ENCODE results near the gene VIP.
"Not testable (repeated sequence)": the region's sequence is repeated elsewhere in the genome, so short reads cannot be mapped to it uniquely, and the experiment has no call there.

Gene VIP

DNA sequence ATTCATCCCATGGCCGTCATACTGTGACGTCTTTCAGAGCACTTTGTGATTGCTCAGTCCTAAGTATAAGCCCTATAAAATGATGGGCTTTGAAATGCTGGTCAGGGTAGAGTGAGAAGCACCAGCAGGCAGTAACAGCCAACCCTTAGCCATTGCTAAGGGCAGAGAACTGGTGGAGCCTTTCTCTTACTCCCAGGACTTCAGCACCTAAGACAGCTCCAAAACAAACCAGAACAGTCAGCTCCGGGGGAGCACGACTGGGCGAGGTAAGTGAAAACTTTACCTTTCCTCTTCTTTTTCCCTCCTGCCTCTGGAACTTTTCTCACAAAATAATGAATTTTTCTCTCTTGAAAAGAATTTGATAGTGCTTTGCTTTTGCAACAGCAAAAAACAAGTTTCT, at the start of gene VIP:
Gene VIP, plus strand, starts transcription at position 104 of the 400 bp plus-strand sequence. CDS start 1,381 bp downstream, outside the sequence.
- DNase-seq (ENCODE audit: low read depth): no peak

DNA sequence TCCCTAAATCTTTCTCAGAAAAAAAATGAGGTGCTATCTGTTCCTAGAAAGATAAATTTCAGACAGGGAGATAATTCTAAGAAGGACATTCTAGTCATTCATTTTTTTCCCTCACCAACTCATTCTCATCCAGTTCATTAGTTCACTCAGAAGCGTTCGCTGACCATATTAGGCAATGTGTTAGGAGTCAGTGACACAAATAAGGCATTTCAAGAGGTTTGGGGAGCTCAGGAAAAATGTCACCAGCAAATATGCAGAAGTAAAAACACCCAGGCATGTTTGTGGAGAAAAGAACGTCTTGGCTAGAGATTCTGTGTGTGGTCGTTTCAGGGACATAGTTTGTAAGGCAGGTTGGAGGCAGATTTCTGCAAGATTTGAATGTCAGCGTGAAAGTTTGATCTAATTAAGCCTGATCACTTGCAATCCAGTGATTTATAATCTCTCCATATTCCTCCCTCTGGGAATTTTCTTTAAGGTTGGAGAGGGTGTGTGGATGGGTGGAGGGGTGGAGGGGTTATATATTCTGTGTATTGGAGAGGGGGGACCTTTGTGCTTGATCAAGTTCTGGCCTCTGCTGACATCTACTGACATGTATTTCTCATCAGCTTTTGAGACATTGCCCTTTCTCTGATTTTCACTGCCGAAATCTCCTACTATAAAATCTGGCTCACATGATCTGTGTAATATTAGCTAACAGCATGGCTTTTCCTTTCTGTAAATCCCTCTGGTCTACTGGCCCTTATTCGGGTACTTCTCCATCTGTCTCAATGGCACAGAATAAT, 49.3 kb upstream of the VIP start:
- no peak for DNase-seq (ENCODE audit: low read depth)

DNA sequence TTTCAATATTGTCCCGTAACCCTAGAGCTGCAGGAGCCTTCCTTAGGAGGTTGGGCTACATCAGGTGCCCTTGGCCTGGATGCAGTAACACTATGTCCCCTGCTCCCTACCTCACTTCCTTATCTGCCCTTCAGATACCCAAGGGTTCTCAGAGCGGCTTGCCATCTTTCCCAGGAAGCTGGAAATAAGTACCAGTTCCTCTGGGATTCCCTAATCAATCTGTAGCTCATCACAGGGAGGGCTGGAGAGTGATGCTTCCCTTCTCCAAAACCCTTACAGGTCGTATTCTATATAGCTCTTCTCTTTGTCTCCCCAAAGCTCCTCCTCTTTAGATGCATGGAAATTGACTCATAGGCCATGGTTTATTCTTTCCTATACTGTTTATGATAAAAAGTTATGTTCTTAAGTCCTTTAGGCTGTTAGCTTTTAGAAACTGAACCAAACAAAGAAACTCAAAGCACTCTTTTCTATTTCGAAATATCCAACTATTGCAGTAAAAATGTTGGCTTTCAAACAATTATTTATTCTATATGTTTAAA, 48.7 kb upstream of the VIP start:
- no peak for DNase-seq (ENCODE audit: low read depth)

DNA sequence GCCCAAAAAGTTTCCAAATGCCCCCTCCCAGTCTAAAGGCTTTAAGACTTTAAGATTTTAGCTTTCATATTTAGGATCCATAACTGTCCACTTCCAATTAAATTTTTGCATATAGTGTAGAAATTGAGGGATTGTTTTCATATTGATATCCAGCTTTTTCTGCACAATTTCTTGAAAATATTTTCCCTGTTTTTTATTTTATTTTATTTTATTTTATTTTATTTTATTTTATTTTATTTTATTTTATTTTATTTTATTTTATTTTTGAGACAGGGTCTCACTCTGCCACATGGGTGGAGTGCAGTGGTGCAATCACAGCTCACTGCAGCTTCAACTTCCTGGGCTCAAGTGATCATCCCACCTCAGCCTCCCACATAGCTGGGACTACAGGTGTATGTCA, 46.8 kb upstream of the VIP start:
- DNase-seq (ENCODE audit: low read depth): not testable (repeated sequence)

DNA sequence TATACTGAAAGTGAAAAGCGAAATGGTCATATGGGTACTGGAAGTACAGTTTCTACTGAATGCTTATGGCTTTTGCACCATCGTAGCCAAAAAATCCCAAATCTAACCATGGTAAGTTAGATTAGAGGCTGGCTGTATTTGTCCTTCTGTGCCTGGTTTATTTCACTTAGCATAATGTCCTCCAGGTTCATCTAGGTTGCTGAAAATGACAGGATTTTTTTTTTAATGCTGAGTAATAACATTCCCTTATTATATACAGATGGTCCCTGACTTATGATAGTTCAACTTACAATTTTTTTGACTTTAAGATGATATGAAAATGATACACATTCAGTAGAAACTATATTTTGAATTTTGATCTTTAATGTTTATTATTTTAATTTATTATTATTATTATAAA, 45.3 kb upstream of the VIP start:
- DNase-seq (ENCODE audit: low read depth): no peak

DNA sequence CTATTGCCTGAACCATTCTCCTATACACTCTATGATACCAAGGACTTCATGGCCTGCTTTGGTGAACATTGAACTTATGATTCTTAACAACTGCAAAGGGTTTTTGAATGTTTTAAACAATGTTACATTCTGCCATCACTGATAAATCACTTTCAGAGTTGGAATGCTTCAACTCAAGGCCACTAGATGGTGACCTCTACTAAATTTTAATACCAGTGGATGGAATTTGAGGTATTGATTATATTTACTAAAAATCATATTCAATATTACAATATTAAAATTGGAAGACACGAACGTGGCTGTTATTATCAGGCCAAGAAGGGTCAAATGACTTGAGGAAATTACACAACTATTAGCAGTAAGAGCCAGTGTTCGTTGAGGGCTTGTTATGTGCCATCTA, 34.3 kb upstream of the VIP start:
- DNase-seq (ENCODE audit: low read depth): no peak

DNA sequence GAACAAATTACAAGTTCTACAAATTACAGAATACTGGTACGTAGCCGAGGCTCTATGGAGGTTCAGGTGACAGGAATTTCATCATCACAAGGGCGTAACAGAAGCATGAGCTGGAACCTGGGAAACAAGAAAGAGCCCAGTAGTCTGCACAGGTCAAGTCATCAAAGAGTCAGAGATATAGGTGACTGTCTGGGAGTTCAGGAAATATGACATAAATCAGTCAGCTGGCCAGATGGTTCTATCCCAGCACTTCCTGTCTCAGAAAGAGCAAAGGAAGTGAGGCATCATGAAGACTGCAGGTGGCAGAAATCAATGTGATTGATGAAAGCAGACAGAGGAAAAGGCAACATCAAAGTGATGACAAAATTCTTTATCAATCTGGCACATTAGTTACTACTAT, 29.6 kb upstream of the VIP start:
- DNase-seq (ENCODE audit: low read depth): no peak

DNA sequence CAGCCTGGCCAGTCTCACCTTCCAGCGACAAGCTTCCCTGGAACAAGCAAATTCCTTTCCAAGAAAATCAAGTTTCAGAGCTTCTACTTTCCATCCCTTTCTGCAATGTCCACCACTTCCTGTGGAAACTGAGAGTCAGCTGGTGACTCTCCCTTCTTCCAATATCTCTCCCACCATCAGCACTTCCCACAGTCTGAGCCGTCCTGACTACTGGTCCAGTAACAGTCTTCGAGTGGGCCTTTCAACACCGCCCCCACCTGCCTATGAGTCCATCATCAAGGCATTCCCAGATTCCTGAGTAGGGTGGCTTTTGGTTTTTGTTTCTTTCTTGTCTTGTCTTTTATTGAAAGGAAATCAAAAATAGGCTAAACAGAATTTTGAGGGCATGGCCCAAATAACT, 28.6 kb upstream of the VIP start:
- DNase-seq (ENCODE audit: low read depth): no peak

DNA sequence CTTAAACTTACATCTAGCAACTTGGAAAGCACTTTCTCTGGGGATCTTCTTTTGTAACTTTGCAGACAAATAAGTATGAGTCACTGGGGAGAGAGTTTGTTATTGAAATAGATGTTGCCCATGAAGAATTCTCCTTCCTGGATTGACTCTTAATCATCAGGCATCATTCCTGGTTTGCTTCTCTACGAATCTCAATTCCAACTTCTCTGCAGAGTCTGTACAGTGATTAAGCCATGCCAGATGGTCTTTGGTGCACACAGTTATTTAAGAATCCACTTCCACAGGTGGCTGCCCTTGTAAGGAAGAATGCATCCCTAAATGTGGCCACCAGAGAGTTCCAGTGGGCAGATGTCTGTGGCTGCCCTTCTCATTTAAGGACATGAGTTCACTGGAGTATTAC, 27.2 kb upstream of the VIP start:
- DNase-seq (ENCODE audit: low read depth): no peak

DNA sequence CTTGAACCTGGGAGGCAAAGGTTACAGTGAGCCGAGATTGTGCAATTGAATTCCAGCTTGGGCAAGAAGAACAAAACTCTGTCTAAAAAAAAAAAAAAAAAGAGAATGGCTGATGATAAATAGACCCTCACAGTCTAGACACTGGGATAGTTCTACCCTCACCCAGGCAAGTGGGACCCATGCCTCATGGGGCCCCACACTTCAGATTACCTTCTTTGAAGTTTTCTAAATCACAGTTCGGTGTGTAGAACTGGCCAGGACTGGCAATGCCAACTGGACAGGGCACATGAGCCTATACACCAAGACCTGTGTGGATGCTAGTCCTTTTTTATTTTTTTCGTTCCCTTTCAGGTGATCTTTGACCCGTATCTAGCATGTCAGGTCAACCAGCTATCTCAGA, 24.3 kb upstream of the VIP start:
- no peak for DNase-seq (ENCODE audit: low read depth)

DNA sequence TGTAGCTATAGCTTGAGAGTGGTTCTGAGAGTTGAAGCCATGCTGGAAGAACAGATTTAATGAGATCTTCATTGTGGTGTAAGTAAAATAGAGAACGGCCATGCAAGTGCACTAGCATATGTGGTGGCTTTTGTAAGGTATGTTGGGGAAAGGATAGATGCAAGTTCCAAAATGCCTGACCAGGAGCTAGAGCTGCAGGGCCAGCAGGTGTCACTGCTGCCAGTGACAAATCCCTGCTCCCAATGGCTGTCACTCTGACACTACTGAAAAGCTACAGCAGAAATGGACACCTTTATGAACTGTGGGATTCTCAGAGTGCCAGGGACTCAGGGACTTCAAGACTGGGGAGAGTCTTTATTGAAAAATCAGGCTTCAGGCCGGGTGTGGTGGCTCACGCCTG, 23.1 kb upstream of the VIP start:
- DNase-seq (ENCODE audit: low read depth): no peak

DNA sequence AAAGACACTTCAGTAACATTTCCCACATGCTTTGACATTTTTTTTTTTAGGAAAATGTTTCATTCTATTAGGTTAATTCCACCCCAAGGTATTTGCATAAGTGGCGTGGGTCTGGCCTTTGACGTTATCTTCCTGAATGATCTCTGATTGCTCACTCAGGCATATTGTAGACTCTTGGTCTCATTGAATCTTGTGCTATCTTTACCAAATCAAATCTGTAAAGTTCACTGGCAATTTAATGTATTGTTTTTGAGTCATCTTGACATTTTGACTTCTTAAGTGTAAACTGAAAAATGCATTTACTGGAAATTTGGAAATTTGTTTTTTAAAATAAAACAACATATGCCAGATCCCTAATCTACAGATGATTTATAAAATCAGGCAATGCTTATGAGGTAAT, 16.0 kb upstream of the VIP start:
- DNase-seq (ENCODE audit: low read depth): no peak

DNA sequence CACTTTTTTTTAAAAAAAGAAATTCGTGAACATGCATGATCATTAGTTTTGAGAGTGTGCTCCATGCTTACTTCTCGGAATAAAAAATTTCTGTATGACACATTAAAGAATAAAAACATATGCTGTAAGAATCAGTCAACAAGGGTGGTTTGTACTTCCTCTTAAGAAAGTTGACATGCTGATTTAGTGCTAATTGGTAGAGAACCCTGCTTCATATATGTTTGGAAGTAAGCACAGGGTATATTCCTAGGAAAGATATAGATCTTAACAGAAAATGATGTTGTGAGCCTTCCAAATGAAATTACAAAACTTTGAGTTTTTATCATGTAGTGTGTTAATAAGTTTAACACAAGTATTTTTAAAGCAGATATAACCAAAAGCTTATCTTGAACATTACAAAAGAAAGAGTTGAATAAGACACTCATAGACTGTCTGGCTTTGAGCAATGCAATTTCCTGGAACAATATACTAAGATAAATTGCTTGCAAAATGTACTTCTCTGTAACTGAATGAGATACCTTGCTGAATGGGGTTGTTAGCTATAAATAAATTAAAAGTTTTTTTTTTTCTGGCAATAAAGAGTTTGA, 13.8 kb upstream of the VIP start:
- DNase-seq (ENCODE audit: low read depth): no peak

DNA sequence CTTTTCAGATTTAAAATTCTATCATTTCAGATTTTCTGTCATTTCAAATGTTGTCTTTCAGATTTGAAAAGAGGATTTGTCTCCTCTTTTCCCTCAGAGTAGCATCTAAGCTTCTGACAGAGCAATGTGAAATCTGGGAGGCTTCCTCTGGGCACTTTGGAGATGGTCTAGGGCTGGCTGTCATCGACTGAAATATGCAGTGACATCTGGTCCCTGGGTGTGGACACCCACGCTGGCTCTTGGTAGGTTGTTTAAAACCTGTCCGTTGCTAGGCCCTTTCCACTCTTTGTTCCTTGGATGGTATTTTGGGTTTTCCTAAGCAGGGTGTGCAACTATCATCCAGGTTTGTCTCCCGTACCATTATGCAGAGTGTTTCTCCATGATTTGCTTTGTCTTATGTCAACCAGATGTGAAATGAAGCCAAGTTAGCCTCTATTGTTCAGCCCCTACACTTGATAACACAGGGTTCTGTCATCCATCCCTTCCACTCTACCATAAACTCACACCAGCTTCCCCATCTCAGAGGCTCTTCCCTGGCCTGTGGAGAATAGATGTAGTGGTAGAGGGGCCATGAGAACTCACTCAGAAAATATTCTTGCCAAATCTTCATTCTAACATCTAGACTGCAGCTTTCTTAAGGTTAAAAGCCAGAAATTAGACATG, 5.0 kb upstream of the VIP start:
- DNase-seq (ENCODE audit: low read depth): no peak

DNA sequence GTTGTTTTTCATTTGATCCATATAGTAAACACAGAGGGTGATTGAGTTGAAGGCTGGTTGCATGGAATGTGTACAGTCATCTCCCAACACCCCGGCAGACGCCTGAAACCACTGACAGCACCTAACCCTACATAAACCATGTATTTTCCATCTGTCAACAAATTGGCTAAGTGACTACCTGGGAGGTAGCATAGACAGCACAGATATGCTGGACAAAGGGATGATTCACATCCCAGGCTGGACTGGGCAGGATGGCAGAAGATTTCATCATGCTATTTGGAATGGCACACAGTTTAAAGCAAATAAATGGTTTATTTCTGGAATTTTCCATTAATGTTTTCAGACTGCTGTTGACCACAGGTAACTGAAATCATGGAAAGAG, 4.4 kb upstream of the VIP start:
- no peak for DNase-seq (ENCODE audit: low read depth)

DNA sequence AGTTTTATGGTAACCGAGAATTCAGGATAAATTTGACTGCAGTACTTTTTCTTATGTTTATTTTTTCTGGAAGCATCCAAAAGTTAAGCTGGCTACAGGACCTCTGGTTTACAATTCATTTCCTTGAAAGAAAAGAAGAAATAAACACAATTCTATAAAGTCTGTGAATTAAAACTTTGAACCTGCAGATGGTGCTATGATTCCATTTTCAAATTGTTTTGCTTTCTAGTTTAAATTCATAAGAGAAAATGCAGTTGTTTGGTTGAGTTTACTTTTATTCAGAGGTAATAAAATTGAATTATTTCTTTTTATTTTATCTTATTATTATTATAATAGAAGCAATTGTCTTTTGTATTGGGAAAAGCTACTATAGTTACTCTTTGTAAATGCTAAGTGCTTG, 1.8 kb upstream of the VIP start:
- no peak for DNase-seq (ENCODE audit: low read depth)

DNA sequence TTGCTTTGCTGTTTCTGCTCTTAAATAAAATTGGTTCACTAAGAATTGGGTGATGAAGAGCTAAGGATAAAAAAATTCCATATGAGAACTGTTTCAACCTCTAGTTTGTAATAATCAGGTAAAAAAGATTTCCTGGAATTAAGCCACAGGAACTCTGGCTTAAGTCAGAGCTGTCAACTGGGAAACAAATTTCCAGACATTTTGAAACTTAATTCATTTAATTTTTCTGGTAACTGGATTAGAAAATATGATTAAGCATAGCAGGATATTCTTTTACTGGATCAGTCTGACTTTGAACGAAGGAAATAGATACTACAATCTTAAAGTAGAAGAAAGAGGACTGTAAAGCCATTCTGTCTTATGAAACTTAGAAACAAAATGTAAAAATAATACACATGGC, 1.3 kb upstream of the VIP start:
- no peak for DNase-seq (ENCODE audit: low read depth)

DNA sequence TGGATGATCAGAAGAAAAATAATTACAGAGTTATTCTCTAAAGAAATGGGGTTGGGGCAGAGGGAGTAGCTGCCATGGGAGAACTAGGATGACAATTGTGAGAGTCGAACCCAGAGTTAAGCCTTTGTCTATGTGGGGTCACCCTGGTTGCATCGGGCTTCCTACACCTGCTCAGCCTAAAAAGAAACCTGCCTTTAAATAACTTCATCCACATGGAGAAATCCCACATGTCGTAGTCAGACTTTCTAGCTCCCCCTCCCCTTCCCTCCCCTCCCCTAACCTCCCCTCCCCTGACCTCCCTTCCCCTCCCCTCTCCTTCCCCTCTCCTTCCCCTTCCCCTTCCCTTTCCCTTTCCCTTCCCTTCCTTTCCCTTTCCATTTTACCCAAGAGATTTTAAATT, 14.7 kb downstream of the VIP start:
- no peak for DNase-seq (ENCODE audit: low read depth)

DNA sequence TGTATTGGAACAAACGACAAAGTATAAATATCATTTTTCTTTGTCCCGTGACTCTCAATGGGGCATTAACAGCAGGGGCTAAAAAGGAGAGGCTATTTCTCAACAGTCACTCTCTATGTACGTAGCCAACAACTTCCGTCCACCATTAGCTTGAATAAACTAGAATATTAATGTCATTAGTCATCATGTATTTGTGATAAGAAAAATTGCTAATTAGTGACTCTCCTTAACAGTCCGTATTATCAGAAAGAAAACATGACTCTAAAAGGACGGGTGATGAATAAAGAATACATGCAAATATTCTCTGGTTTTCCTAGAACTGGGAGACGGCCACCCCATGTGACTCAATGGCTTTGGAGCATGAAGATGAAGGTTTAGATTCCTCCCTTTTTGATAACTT, 18.6 kb downstream of the VIP start:
- no peak for DNase-seq (ENCODE audit: low read depth)

DNA sequence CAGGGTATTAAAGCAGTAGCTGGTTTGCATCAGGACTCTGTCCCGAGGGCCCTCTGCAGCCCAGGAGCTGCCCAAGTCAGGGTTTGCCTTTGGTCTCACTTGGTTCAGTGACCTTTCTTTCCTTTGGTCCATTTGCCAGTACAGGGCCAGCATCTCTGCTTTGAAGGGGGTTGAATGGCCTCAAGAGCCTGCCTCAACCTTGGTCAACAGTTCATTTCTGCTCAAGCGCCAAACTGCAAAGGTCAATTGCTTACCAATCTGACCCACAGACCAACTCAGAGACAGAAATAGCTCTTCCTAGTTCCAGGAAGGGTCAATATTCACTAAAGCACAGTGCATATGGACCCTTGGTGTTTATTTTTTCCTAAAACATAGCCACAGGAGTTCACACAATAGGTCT, 19.4 kb downstream of the VIP start:
- DNase-seq (ENCODE audit: low read depth): no peak

DNA sequence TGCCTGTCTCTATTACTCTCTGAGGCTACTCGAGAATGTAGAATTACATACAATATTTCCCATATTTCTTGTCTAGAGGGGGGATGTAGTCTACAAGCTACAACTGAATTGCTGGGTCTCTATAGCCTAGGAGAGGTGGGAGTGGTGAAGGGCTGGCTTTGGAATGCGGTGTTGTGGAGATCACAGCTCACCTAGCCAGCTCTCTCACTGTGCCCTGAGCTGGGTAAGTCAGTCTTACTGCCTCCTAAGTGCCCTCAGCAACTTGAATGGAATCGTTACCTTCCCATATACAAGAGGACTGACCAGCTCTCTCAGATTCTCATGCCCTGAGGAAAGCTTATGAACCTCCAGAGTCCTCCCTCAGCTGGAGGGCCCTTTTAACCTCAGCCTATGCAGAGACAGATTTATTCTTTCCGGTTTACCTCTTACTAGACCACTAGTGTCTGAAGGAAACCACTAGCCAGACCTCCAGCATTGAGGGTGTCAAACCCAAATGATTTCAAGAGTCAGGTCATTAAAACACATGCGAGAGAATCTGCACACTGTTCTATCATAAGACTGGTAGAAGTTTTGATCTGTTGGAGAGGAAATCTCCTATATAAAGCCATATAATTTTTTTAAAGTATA, 20.6 kb downstream of the VIP start:
- no peak for DNase-seq (ENCODE audit: low read depth)

DNA sequence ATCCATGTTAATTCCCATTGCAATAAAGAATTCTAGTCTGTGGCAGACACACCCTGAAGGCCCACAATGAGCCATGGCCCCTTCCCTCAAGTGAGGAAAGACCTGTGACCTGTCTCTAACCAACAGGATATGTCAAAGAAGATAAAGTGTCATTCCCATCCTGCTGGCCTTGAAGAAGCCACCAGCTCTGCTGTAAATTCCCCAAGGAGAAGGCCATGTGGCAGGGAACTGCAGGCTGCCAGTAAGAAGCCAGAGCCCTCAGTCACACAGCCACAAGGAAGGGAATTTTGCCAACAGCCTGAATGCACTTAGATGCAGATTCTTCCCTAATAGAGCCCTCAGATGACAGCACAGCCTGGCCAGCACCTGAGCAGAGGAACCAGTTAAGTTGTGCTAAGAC, 24.8 kb downstream of the VIP start:
- no peak for DNase-seq (ENCODE audit: low read depth)

DNA sequence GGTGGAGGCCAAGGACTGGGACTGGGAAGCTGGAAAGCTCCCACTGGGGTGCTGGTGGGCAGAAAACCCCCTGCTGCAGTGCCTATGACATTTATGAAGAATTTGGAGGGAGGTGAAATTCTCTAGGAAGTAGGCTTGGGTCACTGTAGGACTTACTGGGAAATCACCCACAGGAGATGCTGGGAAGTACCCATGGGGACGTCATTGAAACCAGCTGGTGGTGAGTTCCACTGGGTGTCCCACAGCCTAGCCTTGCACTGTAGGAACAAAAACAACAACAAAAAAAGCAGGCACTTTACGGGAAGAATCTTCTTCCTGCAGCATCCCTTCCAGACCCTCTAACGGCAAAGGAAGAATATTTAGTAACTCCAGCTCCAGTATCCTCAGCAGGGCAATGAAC, 26.2 kb downstream of the VIP start:
- no peak for DNase-seq (ENCODE audit: low read depth)

All from T-helper 22 cell (primary cell).